K562 (cell line): ENCODE measurements around the gene SSU72. TPM values are rescaled to one million over a fixed set of nuclear protein-coding genes. Genes with fewer than 3 reads are reported as not detected.
A peak's percentile ranks its signal among the peaks of the same experiment; 100 is the strongest.

Experiments used
- ARID3A ChIP-seq: IDR thresholded peaks from 2 replicates; pipeline ENCODE4 v1.6.1; 2012; ENCODE audit warnings: low read depth, low read length, improper control_type of control experiment, borderline replicate concordance
- ARID4B ChIP-seq: sonication (generic); formaldehyde crosslinking; IDR thresholded peaks from 2 replicates; pipeline ENCODE4 v1.8.0; 2022; ENCODE audit warnings: mild to moderate bottlenecking, missing genetic modification reagents
- CAMTA2 ChIP-seq: fragments of 250-450 bp; sonication (Bioruptor Pico); conservative IDR thresholded peaks from 2 replicates; pipeline ENCODE4 v1.5.1; 2022
- CBX2 ChIP-seq: fragments of 200-600 bp; sonication (generic); IDR thresholded peaks from one replicate; pipeline ENCODE4 v1.6.1; 2012; ENCODE audit warnings: mild to moderate bottlenecking, low read length, inconsistent platforms; ENCODE audit not compliant: insufficient read depth, poor library complexity, severe bottlenecking
- CREBBP ChIP-seq: IDR thresholded peaks from one replicate; pipeline ENCODE4 v1.6.1; 2012; ENCODE audit warnings: low read depth, mild to moderate bottlenecking, control low read depth, inconsistent platforms, low read length
- FOSL1 ChIP-seq: fragments of 200-800 bp; sonication (Bioruptor generic); conservative IDR thresholded peaks from 2 replicates; pipeline ENCODE4 v1.6.1; 2016; ENCODE audit warnings: missing genetic modification characterization, missing compliant biosample characterization
- GABPB1 ChIP-seq: sonication (generic); formaldehyde crosslinking; IDR thresholded peaks from 2 replicates; pipeline ENCODE4 v1.8.0; 2022; ENCODE audit warnings: mild to moderate bottlenecking, missing genetic modification reagents
- HLTF ChIP-seq: fragments of 450-650 bp; IDR thresholded peaks from 2 replicates; pipeline ENCODE4 v1.6.1; 2016
- HMG20B ChIP-seq: fragments of 250-450 bp; sonication (Bioruptor Pico); IDR thresholded peaks from 2 replicates; pipeline ENCODE4 v1.5.0; 2021; ENCODE audit warnings: mild to moderate bottlenecking
- NFIX ChIP-seq: fragments of 250-450 bp; sonication (Bioruptor Pico); IDR thresholded peaks from 2 replicates; pipeline ENCODE4 v1.4.0; 2020; ENCODE audit warnings: low read depth, mild to moderate bottlenecking, moderate library complexity
- PHF8 ChIP-seq: fragments of 200-600 bp; sonication (generic); IDR thresholded peaks from 2 replicates; pipeline ENCODE4 v1.6.1; 2012; ENCODE audit warnings: mixed run types, mild to moderate bottlenecking, inconsistent platforms, low read length, moderate library complexity, borderline replicate concordance
- PTTG1 ChIP-seq: fragments of 450-650 bp; IDR thresholded peaks from 2 replicates; pipeline ENCODE4 v1.6.1; 2016; ENCODE audit warnings: low read depth, mild to moderate bottlenecking, missing genetic modification characterization, missing compliant biosample characterization
- RBBP5 ChIP-seq: fragments of 200-600 bp; sonication (generic); IDR thresholded peaks from 2 replicates; pipeline ENCODE4 v1.6.1; 2012; ENCODE audit warnings: borderline replicate concordance, mild to moderate bottlenecking, low read length, control low read depth, inconsistent platforms; ENCODE audit not compliant: insufficient read depth, poor library complexity, severe bottlenecking
- RFX1 ChIP-seq: fragments of 450-650 bp; IDR thresholded peaks from 2 replicates; pipeline ENCODE4 v1.6.1; 2016; ENCODE audit warnings: mild to moderate bottlenecking, moderate library complexity
- SRSF7 ChIP-seq: fragments of 200-400 bp; formaldehyde crosslinking; optimal IDR thresholded peaks from 2 replicates; pipeline ENCODE3; 2017; ENCODE audit warnings: mild to moderate bottlenecking, low read depth, low read length
- TAL1 ChIP-seq: fragments of 450-650 bp; IDR thresholded peaks from 2 replicates; pipeline ENCODE4 v1.6.1; 2016; ENCODE audit warnings: mild to moderate bottlenecking
- USF1 ChIP-seq: sonication (generic); formaldehyde crosslinking; IDR thresholded peaks from 2 replicates; pipeline ENCODE4 v1.9.0; 2022; ENCODE audit warnings: mild to moderate bottlenecking, missing genetic modification reagents
- WHSC1 ChIP-seq: IDR thresholded peaks from one replicate; pipeline ENCODE4 v1.6.1; 2012; ENCODE audit warnings: low read length, control low read depth, inconsistent platforms
- ZFP36 ChIP-seq: fragments of 150-350 bp; IDR thresholded peaks from 2 replicates; pipeline ENCODE4 v1.6.1; 2018; ENCODE audit warnings: low read length, low read depth; ENCODE audit not compliant: partially characterized antibody
- ZKSCAN3 ChIP-seq: fragments of 250-450 bp; sonication (Bioruptor Pico); IDR thresholded peaks from 2 replicates; pipeline ENCODE4 v1.4.0; 2020
- ZNF239 ChIP-seq: fragments of 250-450 bp; sonication (Bioruptor Pico); IDR thresholded peaks from 2 replicates; pipeline ENCODE4 v1.4.0; 2020; ENCODE audit warnings: mild to moderate bottlenecking
- ZNF696 ChIP-seq: fragments of 250-450 bp; sonication (Bioruptor Pico); conservative IDR thresholded peaks from 2 replicates; pipeline ENCODE4 v1.4.0; 2020; ENCODE audit warnings: mild to moderate bottlenecking, moderate library complexity
- ZNF785 ChIP-seq: fragments of 250-450 bp; sonication (Bioruptor Pico); IDR thresholded peaks from 2 replicates; pipeline ENCODE4 v1.4.0; 2020; ENCODE audit warnings: mild to moderate bottlenecking
- polyA plus RNA-seq, 8 experiments: library from polyadenylated mRNA; depleted of rRNA in 4 of 8; stranded (reverse) in 5 of 8; unstranded in 3 of 8; fragments of >200 nt; fragmentation: Nextera tagmentation in 2 of 8; fragmentation: Illumina TruSeq in 1 of 8; extraction: Ambion mirVana in 2 of 8; extraction: Trizol in 1 of 8; gene quantifications; 2 replicates each; pipeline versions ENCODE4 v1.2.1 to v1.2.3, GENCODE V29; 2011 to 2014; ENCODE audit warnings: inconsistent platforms in 1 of 8, missing spikeins in 1 of 8
- total RNA-seq, 7 experiments: library from RNA; depleted of rRNA in 6 of 7; stranded (reverse); fragments of >200 nt in 6 of 7; fragmentation: Illumina TruSeq in 2 of 7; extraction: Trizol in 2 of 7; gene quantifications; 2 replicates each; pipeline versions ENCODE4 v1.2.1 to v1.2.3, GENCODE V29; 2011 to 2021; ENCODE audit warnings: low replicate concordance in 1 of 7

Gene SSU72
- total and polyA plus RNA-seq, 9 of the 15 experiments (the other 6 are each of a cell fraction or from before 2014, with no cell fraction given) = 70.8 to 201 (median 94.6) TPM

- no peak for TF ChIP-seq ARID3A
- TF ChIP-seq SRSF7 = no peak
- TF ChIP-seq ZKSCAN3 (CRISPR knock-in tag) = no peak
- peak; percentile 54; the same call in 1 of the 2 replicates for TF ChIP-seq ARID4B (CRISPR knock-in tag)
- no peak for TF ChIP-seq CAMTA2 (CRISPR knock-in tag)
- no peak for TF ChIP-seq RFX1
- no peak for TF ChIP-seq HMG20B
- TF ChIP-seq NFIX (CRISPR knock-in tag) = no peak
- TF ChIP-seq TAL1 = no peak
- TF ChIP-seq FOSL1 (tag) = peak; percentile 84
- no peak for TF ChIP-seq RBBP5
- TF ChIP-seq PHF8 = peak; percentile 22; the same call in 1 of the 2 replicates
- no peak for TF ChIP-seq GABPB1 (CRISPR knock-in tag)
- no peak for TF ChIP-seq ZFP36
- no peak for TF ChIP-seq CBX2
- TF ChIP-seq HLTF = no peak
- no peak for TF ChIP-seq PTTG1 (tag)
- no peak for TF ChIP-seq WHSC1
- no peak for TF ChIP-seq ZNF785 (CRISPR knock-in tag)
- no peak for TF ChIP-seq USF1
- TF ChIP-seq CREBBP = no peak
- TF ChIP-seq ZNF696 (CRISPR knock-in tag) = no peak
- TF ChIP-seq ZNF239 = no peak
Observed at GRCh38 chr1:1597275-1597930, 22.7 kb upstream of the SSU72 start (continued).
